AG04450 (cell line): ENCODE results near the gene MBTD1. TPM values are rescaled to one million over a fixed set of nuclear protein-coding genes. Genes with fewer than 3 reads are reported as not detected.
A peak's percentile ranks its signal among the peaks of the same experiment; 100 is the strongest.

Experiments
- CTCF ChIA-PET: fragments of 300-600, 350-600 bp; formaldehyde crosslinking; extraction: SDS; loops from one replicate; lab custom pipeline; 2022; ENCODE audit warnings: antibody characterized with exemption, inconsistent platforms; lab: Charles Lee
- POLR2A ChIA-PET: fragments of 350-600 bp; formaldehyde crosslinking; extraction: SDS; loops from one replicate; lab custom pipeline; 2021; ENCODE audit warnings: antibody characterized with exemption, inconsistent platforms; lab: Yijun Ruan, JAX
- DNase-seq: peaks from one replicate; pipeline ENCODE4 v3.0.0-alpha.2; 2011; ENCODE audit warnings: low read depth, low spot score
- H3K27ac ChIP-seq: one replicate; pipeline ENCODE4 v1.5.1; 2012; ENCODE audit warnings: low read depth, low read length, control low read depth
- H3K27me3 ChIP-seq: one replicate; pipeline ENCODE4 v1.6.0; 2012; ENCODE audit warnings: low read length; ENCODE audit not compliant: control insufficient read depth, insufficient read depth
- H3K4me3 ChIP-seq: 2 replicates; pipeline ENCODE4 v1.5.1; 2011; ENCODE audit warnings: mild to moderate bottlenecking, low read depth, low read length, control low read depth
- H3K9me3 ChIP-seq: 2 replicates; pipeline ENCODE4 v1.5.1; 2012; ENCODE audit warnings: low read length; ENCODE audit not compliant: control insufficient read depth, insufficient read depth
- CTCF ChIP-seq: IDR thresholded peaks from 2 replicates; pipeline ENCODE4 v1.5.1; 2011; ENCODE audit warnings: low read depth, low read length, control low read depth, inconsistent platforms
- polyA plus RNA-seq: library from polyadenylated mRNA; depleted of rRNA; stranded (reverse); fragments of >200 nt; gene quantifications from 2 replicates; pipeline ENCODE4 v1.2.3, GENCODE V29; 2011

The MBTD1 gene
- polyA plus RNA-seq, 1 experiment, result 10.2 TPM

- Histone ChIP-seq H3K4me3 (no peak overlapping the region), H3K27me3 (no peaks in the 10 kb centered on the region), H3K9me3 (no peaks in the 10 kb centered on the region; the same call in 1 of the 2 replicates), H3K27ac (no peak overlapping the region)
- CTCF ChIA-PET, result no interaction called here
- POLR2A ChIA-PET, result no interaction called here
- DNase-seq, result no peak
- no peak for TF ChIP-seq CTCF
Measured at GRCh38 chr17:51169340-51169739, 90.5 kb downstream of the MBTD1 start.

- no peaks in the 10 kb centered on the region for H3K27me3 ChIP-seq
- H3K4me3 ChIP-seq, result peak overlapping the region; percentile 93
- no peaks in the 10 kb centered on the region; the same call in 1 of the 2 replicates for H3K9me3 ChIP-seq
- CTCF ChIA-PET, result no interaction called here
- no peak for DNase-seq
- POLR2A ChIA-PET, result no interaction called here
- peak; percentile 78 for TF ChIP-seq CTCF
- peak overlapping the region; percentile 75 for H3K27ac ChIP-seq
Measured at GRCh38 chr17:51166987-51167931, 92.6 kb downstream of the MBTD1 start.

GRCh38 chr17:51166198-51166986 is 93.5 kb downstream of the MBTD1 start, which contains the start of gene NME2:
TSS of gene NME2 (plus strand) at chr17:51166411. CDS start at chr17:51166831, 420 bp downstream.
- ChIA-PET POLR2A (interaction anchor here (1.2 kb wide), 1 partner anchor 13 kb away, joined by 3 read pairs; the partner anchor contains the start of gene NME1), CTCF (interaction anchor here (0.6 to 1.0 kb wide), 3 partner anchors 10 to 156 kb away, joined by 3 to 4 read pairs (median 4); no protein-coding TSS in a partner anchor)

GRCh38 chr17:51165680-51166197 is 94.1 kb downstream of the MBTD1 start:
- POLR2A ChIA-PET, result interaction anchor here (1.2 kb wide), 1 partner anchor 13 kb away, joined by 3 read pairs; the partner anchor contains the start of gene NME1
- CTCF ChIA-PET, result interaction anchor here (0.5 to 1.0 kb wide), 4 partner anchors 10 to 155 kb away, joined by 3 to 4 read pairs (median 4); no protein-coding TSS in a partner anchor

More at GRCh38 chr17:51166198-51166986, 93.5 kb downstream of the MBTD1 start, which contains the start of gene NME2:
- DNase-seq, result peak; percentile 36
- Histone ChIP-seq H3K9me3 (no peaks in the 10 kb centered on the region; the same call in 1 of the 2 replicates), H3K4me3 (peak within 1 kb of the TSS; percentile 93), H3K27me3 (no peaks in the 10 kb centered on the region), H3K27ac (peak within 1 kb of the TSS; percentile 87)
- TF ChIP-seq CTCF, result no peak

More at GRCh38 chr17:51165680-51166197, 94.1 kb downstream of the MBTD1 start:
- Histone ChIP-seq H3K9me3 (no peaks in the 10 kb centered on the region; the same call in 1 of the 2 replicates), H3K4me3 (peak overlapping the region; percentile 93), H3K27me3 (no peaks in the 10 kb centered on the region), H3K27ac (peak overlapping the region; percentile 87)
- DNase-seq, result no peak
- TF ChIP-seq CTCF, result no peak
